GM15510 (cell line): Measurements from ENCODE around the gene RIMS4.

ENCODE experiments used
- POLR2A ChIP-seq: IDR thresholded peaks from 3 replicates; pipeline ENCODE4 v1.6.1; 2011; ENCODE audit warnings: borderline replicate concordance; ENCODE audit not compliant: insufficient read length; ENCODE audit errors: extremely low read depth

RIMS4 gene

DNA sequence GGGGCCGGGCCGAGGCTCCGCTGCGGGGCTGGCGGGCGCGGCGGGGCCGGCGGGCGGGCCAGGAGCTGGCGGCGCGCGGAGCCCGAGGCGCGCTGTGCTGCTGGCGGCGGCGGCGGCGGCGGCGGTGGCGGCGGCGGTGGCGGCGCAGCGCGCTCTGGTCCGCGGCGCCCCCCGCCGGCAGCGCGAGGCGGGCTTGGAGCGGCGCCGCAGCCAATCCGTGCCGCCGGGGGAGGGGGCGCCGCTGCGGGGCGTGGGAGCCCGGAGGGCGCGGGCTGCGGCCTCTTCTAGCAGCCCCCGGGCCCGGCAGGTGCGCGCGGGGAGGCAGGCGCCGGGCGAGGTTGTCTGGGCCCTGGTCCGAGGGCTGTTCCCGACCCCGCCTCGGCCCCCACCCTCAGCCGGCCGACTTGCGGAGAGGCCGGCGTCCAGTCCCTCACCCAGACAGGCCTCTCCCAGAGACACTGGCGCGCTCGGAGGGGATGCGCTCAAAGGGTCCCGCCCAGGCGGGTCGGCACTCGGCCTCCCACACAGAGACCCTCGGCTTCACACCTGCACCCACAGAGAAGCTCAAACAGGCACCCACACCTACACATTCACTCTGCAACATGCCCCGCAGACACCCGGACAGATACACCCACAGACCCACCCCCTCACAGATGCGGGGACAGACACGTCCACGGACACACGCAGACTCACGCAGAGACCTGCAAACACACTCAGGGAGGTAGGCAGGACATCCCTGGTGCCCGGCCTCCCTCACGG is at the start of gene RIMS4:
Gene RIMS4, minus strand, starts transcription at position 156 of the 759 bp plus-strand sequence. CDS start 275 bp downstream, outside the sequence.
- TF ChIP-seq POLR2A, result no peak

DNA sequence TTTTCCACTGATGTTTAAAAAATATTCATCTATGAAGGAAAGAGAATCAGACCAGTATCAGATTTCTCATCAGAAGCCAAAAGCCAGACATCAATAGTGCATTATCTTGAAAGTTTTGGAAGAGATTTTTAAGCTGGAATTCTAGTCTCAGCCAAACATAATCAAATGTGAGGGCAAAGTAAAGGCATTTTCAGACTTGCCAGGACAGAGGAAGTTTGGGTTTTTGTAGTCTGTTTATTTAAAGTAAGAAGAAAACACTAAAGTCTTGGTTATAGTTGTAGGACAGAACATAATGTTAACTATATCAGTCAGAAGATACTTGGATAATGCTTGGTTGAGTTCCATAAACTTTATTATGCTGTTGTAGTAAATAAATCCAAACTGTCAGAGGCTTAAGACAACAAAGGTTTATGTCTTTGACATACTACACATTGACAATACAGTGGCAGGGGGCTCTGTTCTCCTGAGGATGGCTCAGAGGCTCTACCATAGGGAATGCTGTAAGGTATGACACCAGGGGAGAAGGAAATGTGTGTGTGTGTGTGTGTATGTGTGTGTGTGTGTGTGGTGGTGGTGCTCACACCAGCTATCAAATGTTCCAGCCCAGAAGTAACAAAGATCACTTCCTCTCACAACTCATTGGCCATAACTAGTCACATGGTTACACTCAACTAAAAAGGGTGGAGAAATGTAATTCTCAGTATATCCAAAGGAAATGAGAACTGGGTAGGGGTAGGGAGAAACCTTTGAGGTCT is 48.4 kb upstream of the RIMS4 start:
- TF ChIP-seq POLR2A, result no peak

DNA sequence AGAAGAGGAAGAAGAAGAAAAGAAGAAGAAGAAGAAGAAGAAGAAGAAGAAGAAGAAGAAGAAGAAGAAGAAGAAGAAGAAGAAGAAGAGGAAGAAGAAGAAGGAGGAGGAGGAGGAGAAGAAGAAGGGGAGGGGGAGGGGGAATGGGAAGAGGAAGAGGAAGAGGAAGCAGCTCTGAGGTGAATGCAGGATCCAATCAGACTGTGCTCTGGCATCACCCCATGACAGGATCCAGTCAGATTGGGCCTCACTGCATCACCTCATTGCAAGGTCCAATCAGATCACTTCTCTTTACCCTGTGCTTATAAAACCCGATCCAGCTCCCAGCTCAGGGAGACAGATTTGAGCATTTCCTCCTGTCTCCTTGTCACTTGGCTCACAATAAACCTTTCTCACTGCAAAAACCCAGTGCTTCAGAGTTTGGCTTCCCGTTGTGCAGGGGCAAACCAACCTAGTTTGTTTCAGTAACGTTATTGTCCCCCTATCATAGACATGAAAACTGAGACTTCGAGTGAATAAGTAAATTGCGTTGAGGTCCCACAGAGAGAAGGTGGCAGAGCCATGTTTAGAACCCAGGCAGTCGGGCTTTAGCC is 46.6 kb upstream of the RIMS4 start:
- no peak for TF ChIP-seq POLR2A

GRCh38 chr20:44856442-44856841 is 46.1 kb upstream of the RIMS4 start:
- TF ChIP-seq POLR2A, result no peak

DNA sequence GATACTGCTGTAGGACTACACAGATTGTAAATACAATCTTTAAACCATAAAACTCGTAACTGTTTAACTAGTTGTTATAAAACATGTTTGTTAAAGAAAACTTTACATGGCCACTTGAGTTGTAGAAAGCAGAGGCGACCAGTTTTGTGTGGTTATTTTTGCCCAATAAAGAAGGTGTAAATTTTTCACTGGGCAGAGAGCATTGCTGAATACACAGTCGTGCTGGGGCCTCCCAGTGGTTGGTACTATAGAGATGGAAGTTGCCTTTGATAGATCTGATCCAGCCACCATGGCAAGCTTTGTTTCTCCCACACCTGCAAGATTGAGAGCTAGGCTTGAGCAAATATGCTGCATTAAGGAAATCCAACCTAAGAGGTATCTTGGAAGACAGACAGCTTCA is 41.2 kb upstream of the RIMS4 start:
- TF ChIP-seq POLR2A, result no peak

DNA sequence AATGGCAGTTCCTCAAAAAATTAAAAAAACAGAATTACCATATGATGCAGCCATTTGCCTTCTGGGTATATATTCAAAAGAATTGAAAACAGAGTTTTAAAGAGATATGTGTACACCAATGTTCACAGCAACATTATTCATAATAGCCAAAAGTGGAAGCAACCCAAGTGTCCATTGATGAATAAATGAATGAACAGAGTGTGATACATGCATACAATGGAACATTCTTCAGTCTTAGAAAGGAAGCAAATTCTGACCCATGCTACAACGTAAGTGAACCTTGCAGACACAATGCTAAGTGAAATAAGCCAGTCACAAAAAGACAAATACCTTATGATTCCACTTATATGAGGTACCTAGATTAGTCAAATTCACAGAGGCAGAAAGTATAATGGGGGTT is 40.5 kb upstream of the RIMS4 start:
- no peak for TF ChIP-seq POLR2A

- no peak for TF ChIP-seq POLR2A
Measured at GRCh38 chr20:44850272-44850671, 39.9 kb upstream of the RIMS4 start.

DNA sequence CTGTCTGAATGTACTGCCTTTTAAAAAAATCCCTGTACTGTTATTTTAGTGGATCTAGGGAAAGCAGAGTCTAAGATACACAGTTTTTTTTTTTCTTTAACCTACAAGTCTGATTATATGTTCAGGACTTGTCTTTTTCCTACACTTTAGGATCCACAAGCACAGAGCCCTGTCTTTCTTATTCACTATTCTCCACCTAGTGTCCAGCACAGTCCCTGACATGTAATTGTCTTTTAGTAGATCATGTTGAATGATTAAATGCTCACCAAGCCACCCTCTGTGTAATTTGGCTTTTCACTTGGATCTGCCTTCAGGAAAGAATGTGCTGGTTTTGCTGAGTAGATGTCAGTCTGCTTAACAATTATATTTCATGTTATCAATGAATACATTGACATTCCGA is 39.4 kb upstream of the RIMS4 start:
- TF ChIP-seq POLR2A, result no peak

DNA sequence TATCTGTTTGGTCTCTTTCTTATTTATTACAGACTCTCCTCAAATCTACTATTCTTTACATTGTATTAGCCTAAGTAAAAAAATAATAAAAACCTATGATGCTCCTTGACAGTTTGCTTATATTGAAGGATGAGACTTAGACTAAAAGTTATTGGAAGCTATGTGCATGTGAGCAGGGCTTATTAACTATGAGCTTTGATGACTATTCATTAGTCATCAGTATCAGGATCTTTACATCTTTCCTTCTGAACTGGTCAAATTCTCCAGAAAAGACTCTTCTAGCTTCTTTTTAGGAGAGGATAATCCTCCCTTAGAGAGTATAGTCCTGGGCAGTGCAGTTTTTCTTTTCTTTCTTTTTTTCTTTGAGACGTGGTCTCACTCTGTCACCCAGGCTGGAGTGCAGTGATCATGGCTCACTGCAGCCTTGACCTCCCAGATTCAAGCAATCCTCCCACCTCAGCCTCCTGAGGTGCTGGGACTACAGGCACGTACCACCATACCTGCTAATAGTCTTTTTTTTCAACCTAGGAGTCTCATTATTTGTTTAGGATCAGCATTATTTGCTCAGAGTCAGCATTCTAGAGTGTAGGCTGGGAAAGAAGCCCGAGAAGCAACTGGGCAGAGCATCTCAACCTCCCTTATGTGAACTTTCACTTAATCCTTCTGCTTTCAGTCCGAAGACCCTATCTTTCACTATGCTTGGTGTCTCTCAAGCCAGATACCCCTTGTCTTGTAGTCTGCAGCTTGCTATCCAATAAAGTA is 38.1 kb upstream of the RIMS4 start:
- no peak for TF ChIP-seq POLR2A

DNA sequence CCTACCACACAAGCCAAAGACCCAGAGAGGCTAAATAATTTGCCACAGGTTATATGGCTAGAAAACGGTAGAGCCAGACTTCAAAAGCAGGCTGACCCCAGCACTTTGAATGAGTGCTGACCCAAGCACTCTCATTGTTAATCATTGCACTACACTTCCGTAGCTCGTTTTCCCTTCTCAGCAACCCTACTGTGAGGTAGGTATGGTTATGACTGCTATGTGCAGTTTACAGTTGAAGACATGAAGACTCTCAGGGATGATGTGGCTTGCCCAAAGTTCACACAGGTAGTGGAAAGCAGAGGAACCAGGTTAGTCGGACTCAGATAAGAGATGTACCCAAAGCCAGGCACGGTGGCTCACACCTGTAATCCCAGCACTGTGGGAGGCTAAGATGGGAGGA is 33.5 kb upstream of the RIMS4 start:
- no peak for TF ChIP-seq POLR2A

GRCh38 chr20:44841955-44842354 is 31.6 kb upstream of the RIMS4 start:
- no peak for TF ChIP-seq POLR2A

DNA sequence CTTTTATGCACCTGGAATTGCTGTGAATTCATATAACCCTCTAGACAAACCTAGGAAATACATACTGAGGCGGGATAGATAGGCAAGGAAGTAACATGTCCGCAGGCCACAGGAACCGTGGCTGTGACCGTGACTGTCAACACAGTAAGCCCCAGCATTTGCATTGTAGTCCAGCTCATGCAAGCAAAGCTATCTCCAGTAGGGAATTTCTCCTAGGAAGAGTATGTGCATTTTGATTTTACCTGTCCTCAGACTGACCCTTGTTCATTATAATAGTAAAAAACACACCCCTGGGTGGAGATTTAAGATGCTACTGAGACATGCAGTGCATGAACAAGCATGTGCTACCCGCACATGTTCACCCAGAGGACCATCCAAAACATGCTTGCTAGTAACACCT is 30.5 kb upstream of the RIMS4 start:
- no peak for TF ChIP-seq POLR2A

DNA sequence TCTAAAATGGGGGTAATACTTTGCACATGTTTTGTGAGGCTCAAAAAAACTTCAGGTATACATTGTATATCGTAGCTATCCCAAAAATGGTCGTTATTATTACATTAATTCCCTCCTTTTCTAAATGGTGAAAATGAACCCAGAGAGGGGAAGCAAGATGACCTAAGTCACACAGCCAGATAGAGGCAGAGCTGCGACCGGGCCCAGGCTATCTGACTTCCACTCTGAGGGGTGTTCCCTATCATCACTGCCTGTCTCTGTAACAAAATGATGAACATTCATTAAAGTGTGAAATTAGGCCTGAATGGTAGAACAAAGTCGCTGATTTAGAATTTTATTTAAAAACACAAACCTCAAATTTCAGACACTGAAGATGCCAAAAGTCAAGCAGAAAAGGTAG is 29.1 kb upstream of the RIMS4 start:
- TF ChIP-seq POLR2A, result no peak

GRCh38 chr20:44838521-44838920 is 28.2 kb upstream of the RIMS4 start:
- no peak for TF ChIP-seq POLR2A

DNA sequence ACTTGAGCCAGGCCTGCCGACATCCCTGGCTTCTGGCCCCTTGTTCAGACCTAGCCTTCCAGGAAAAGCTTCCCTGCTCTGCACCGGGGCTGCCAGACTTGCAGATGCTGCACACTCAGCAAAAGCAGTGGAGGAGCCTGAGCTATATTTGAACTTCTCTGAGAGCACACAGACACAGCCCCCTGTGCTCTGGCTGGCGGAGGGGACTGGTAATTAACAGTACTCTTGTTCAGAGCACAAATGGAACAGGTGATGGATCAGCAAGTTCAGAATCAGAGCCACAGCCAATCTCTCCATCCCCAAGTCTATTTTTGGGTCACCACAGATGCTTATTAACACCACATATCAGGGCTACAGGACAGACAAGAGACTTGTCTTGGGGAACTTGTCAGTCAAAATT is 27.6 kb upstream of the RIMS4 start:
- TF ChIP-seq POLR2A, result no peak
